NCI-H2107 treated with DMSO at 0.1 percent for 48 hours (cell line): ENCODE data around the gene RALGAPA1.
A peak's percentile ranks its signal among the peaks of the same experiment; 100 is the strongest.
"Not testable (repeated sequence)": the region's sequence is repeated elsewhere in the genome, so short reads cannot be mapped to it uniquely, and the experiment has no call there.

ENCODE experiments used
- DNase-seq: peaks from one replicate; lab custom pipeline; 2025; ENCODE audit not compliant: unreplicated experiment; lab: John Stamatoyannopoulos, UW

The RALGAPA1 gene

GRCh38 chr14:35704793-35705493, 104.2 kb downstream of the RALGAPA1 start:
- no peak for DNase-seq

GRCh38 chr14:35701531-35701930, 107.6 kb downstream of the RALGAPA1 start:
- no peak for DNase-seq

GRCh38 chr14:35699791-35700444, 109.2 kb downstream of the RALGAPA1 start:
- no peak for DNase-seq

- DNase-seq, result no peak
Observed at GRCh38 chr14:35696575-35696974, 112.5 kb downstream of the RALGAPA1 start.

GRCh38 chr14:35696119-35696518, 113.0 kb downstream of the RALGAPA1 start:
- DNase-seq, result no peak

- no peak for DNase-seq
Observed at GRCh38 chr14:35695647-35696046, 113.4 kb downstream of the RALGAPA1 start.

- DNase-seq, result no peak
Observed at GRCh38 chr14:35695072-35695471, 114.0 kb downstream of the RALGAPA1 start.

GRCh38 chr14:35689000-35689460, 120.1 kb downstream of the RALGAPA1 start:
- DNase-seq, result no peak

GRCh38 chr14:35688126-35688826, 120.8 kb downstream of the RALGAPA1 start:
- no peak for DNase-seq

GRCh38 chr14:35687335-35687939, 121.7 kb downstream of the RALGAPA1 start:
- peak; percentile 60 for DNase-seq

- DNase-seq, result not testable (repeated sequence)
Observed at GRCh38 chr14:35683688-35684087, 125.4 kb downstream of the RALGAPA1 start.

GRCh38 chr14:35682802-35683201, 126.3 kb downstream of the RALGAPA1 start:
- no peak for DNase-seq

GRCh38 chr14:35678403-35679028, 130.6 kb downstream of the RALGAPA1 start:
- no peak for DNase-seq

- DNase-seq, result no peak
Observed at GRCh38 chr14:35669782-35670181, 139.3 kb downstream of the RALGAPA1 start.

- DNase-seq, result no peak
Observed at GRCh38 chr14:35666429-35667043, 142.6 kb downstream of the RALGAPA1 start.

GRCh38 chr14:35661875-35662274, 147.2 kb downstream of the RALGAPA1 start:
- no peak for DNase-seq

GRCh38 chr14:35653045-35653444, 156.1 kb downstream of the RALGAPA1 start:
- DNase-seq, result no peak

- no peak for DNase-seq
Observed at GRCh38 chr14:35643513-35643912, 165.6 kb downstream of the RALGAPA1 start.

- no peak for DNase-seq
Observed at GRCh38 chr14:35637851-35638250, 171.2 kb downstream of the RALGAPA1 start.

- no peak for DNase-seq
Observed at GRCh38 chr14:35637269-35637668, 171.8 kb downstream of the RALGAPA1 start.

GRCh38 chr14:35632676-35633075, 176.4 kb downstream of the RALGAPA1 start:
- peak; percentile 50 for DNase-seq
